NCI-H2081 treated with DMSO at 0.1 percent for 48 hours (cell line): ENCODE data around the gene PAGE2B.
A peak's percentile ranks its signal among the peaks of the same experiment; 100 is the strongest.
"Not testable (repeated sequence)": the region's sequence is repeated elsewhere in the genome, so short reads cannot be mapped to it uniquely, and the experiment has no call there.

Experiments
- DNase-seq: peaks from one replicate; lab custom pipeline; 2025; lab: John Stamatoyannopoulos, UW

The PAGE2B gene, protein sequence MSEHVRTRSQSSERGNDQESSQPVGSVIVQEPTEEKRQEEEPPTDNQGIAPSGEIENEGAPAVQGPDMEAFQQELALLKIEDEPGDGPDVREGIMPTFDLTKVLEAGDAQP

DNA sequence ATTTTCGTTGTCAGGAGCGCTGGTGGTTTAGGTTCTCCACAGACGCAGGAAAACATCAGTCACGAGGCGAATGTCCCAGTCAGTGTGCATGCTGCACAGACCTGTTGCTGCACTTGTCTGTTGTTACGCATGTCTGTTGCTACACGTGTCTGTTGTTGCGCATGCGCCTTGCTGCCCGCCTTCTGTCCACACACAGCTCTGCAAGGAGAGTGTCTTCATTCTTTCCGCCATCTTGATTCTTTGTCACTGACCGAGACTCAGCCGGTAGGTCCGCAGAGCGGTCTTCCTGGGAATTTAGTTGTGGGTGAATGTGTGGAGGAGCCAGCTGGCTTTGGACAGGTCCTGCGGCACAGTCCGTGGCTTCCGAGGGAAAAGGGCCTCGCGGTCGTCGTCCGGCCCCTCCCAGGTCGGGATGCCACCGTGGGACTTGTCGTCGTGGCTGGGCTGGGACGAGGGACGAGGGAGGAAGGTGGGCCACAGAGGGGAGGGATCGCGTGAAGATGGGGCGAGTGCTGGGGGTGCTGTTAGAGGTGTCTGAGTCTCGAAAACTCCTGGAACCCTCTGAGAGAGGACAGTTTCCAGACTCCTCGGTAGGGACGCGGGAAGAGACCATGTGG is at the start of gene PAGE2B:
Gene PAGE2B (plus strand): TSS at position 180 of the 617 bp plus-strand sequence. CDS start 1,012 bp downstream, outside the sequence.
- no peak for DNase-seq

DNA sequence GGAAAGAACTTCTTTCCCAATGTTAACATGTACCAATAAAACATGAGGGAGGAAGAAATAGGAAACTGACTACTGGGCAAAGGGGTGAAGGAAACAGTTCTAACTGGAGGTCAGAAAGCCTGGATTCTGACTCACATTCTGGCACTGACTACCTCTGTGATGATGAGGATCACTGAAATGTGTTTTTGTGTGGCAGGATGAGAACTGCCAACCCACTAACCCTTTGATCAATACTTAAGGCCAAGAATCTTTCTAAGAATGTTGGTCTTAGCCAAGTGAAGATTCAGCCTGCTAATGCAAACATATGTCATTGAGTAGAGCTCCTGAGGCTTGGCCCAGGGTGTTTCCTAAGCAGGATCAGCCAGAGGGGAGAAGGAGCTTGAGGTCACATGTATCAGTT is 48.7 kb upstream of the PAGE2B start:
- DNase-seq = no peak

- no peak for DNase-seq
These were observed 48.0 kb upstream of the PAGE2B start for GRCh38 chrX:55026840-55027239.

DNA sequence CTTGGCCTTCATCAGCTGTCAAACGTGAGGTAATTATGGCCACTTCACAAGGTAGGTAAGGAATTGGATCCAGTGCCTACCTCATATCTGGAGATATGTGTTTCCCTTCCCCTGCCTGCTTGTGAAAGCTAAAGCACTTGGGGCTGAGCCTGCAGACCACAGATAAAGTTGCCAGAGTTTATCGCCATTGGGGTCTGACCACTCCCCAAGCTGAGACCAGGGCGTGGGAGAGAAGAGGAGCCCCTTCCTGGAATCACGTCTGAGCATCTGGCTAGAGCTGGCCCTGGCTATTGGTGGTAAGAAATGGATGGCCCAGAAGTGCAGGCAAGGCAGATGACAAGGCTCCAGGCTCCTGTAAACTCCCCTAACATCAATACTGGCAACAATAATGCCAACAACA is 46.8 kb upstream of the PAGE2B start:
- DNase-seq = no peak

DNA sequence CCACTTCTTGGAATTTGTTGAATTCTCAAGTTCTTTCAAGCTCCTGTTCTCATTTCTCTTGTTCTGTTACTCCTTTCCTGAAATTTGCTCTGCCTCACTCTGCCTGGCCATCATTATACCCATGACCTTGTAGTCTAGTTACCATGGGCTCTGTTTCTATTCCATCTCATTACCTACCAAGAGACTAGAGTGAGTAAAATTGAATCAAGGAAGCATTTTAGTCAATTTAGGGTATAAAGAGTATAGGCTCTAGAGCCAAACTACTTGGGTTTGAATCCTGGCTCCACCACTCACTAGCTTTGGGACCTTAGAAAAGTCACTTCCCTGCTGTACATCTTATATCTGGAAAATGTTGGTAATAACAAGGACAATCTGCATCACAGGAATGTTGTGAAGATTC is 46.2 kb upstream of the PAGE2B start:
- no peak for DNase-seq

- DNase-seq = no peak
These were observed 45.5 kb upstream of the PAGE2B start for GRCh38 chrX:55029291-55029690.

GRCh38 chrX:55030271-55031205 is 44.3 kb upstream of the PAGE2B start, which contains the start of gene ALAS2:
Gene ALAS2, minus strand, starts transcription at chrX:55030977. Its CDS starts 4,977 bp downstream, at chrX:55026000.
- no peak for DNase-seq

DNA sequence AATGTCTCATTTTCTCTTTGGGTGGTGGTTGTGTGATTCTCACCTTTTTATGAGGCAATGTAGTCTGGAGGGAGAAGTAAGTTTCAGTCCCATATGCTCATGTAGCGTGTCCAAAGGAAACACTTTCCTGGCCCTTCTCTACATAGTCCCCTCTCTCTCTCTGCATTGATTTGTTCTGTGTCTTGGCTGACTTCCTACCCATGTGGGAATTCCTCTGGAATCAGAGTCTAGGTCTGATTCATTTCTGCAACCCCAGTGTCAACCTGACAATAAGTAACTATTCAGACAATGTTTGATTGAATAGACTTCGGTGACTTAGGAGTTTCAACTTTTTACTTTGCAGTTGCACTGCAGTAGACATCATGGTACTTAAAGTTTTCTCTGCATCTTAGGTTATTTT is 41.4 kb upstream of the PAGE2B start:
- no peak for DNase-seq

GRCh38 chrX:55039471-55039870 is 35.4 kb upstream of the PAGE2B start:
- no peak for DNase-seq

- no peak for DNase-seq
These were observed 33.3 kb upstream of the PAGE2B start for GRCh38 chrX:55041514-55041913.

DNA sequence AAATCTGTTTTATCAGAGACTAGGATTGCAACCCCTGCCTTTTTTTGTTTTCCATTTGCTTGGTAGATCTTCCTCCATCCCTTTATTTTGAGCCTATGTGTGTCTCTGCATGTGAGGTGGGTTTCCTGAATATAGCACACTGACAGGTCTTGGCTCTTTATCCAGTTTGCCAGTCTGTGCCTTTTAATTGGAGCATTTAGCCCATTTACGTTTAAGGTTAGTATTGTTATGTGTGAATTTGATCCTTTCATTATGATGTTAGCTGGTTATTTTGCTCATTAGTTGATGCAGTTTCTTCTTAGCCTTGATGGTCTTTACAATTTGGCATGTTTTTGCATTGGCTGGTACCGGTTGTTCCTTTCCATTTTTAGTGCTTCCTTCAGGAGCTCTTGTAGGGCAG is 24.2 kb upstream of the PAGE2B start:
- not testable (repeated sequence) for DNase-seq

DNA sequence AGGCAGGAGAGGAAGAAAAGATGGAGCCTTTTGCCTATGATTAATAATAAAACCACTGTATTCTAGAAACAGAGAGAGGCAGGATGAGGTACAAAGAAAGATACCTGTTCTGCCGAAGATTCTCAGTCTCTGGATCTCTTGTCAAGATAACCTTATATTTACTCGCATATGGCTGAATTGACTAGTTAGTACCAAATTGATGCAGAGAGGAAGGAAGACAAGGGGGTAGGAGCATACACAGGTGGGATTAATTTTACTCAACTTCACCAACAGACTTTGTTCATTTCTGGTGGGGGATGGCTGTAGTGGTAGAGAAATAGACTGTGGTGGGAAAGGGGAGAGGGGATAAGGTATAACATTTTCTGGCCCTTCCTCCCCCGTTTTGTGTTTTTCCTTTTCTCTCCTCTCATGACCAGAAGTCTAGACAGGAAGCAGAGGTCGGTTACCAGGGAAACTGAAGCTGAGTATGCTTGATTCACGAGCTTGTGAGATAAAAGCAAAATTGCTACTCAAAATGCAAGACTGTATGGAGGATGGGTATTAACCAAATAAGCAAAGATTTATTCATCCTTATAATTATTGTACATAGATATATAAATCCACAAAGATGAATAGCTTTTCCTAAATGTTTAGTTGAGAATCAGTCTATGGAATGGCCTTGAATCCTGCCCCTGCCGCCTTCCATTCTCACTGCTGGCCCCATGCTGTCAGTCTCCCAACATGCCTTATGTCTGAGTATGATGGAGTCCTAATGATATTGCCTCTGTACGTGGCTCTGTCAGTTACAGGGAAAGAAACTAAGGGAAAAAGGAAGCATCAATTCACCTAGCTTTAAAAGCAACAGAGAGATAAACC is 17.8 kb upstream of the PAGE2B start:
- no peak for DNase-seq

DNA sequence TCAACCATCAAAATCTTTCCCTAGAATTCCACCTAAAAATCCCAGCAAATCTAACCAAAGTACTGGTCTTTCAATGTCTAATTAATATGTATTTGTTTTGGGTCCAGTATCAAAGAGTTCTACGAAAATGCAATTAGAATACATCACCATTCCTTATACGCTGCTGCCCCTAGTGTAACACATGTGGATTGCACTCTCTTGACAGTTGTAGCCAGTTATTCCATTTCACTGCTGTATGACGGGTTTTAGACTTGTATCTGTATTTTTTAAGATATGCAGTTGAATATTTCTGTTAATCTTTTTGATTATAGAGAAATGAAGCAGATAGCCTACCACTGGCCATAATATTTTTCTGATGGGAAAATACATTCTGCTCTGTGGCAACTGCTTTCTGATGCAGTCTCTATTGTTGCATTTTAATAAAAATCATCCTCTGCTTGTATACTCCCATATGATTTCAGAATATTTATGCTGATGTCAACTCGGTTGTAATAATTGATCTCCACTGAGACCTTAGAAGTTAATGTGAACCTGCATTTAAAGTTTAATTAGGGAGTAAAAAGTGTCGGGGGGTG is 17.1 kb upstream of the PAGE2B start:
- peak; percentile 20 for DNase-seq

- DNase-seq = not testable (repeated sequence)
These were observed 7.7 kb upstream of the PAGE2B start for GRCh38 chrX:55067180-55067579.

DNA sequence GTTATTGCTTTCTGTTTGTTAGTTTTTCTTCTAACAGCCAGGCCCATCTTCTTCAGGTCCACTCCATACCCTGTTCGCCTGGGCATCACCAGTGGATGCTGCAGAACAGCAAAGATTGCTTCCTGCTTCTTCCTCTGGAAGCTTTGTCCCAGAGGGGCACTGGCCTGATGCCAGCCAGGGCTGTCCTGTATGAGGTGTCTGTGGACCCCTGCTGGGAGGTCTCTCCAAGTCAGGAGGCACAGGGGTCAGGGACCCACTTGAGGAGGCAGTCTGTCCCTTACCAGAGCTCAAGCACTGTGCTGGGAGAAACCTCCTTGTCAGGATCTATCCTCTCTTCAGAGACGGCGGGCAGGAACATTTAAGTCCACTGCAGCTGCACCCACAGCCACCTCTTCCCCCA is 2.5 kb upstream of the PAGE2B start:
- DNase-seq = no peak

GRCh38 chrX:55088795-55089489 is 14.1 kb downstream of the PAGE2B start, which contains the start of gene PAGE2:
Gene PAGE2, plus strand, starts transcription at chrX:55089018. Its CDS starts 1,003 bp downstream, at chrX:55090021.
- no peak for DNase-seq

DNA sequence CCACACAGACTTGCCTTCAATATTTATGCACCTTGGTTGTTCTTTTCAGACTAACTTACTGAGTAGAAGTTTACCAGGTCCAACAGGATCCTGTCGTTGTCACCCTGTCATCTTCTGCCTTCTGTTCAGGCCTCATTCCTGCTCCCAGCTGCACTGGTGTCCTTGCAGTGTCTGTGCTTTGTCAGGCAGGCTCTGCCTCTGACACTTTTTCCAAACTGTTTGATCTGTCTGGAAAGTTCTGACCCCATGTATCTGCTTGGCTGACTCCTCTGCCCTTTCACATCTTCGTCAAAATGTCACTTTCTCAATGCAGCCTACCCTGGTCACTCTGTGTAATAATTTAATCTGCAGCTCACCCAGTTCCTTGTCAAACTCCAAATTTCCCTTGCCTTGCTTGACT is 23.9 kb downstream of the PAGE2B start:
- no peak for DNase-seq

- DNase-seq = no peak
These were observed 24.3 kb downstream of the PAGE2B start for GRCh38 chrX:55099162-55099561.

GRCh38 chrX:55102754-55103153 is 27.9 kb downstream of the PAGE2B start:
- no peak for DNase-seq

- no peak for DNase-seq
These were observed 32.4 kb downstream of the PAGE2B start for GRCh38 chrX:55107262-55107661.

DNA sequence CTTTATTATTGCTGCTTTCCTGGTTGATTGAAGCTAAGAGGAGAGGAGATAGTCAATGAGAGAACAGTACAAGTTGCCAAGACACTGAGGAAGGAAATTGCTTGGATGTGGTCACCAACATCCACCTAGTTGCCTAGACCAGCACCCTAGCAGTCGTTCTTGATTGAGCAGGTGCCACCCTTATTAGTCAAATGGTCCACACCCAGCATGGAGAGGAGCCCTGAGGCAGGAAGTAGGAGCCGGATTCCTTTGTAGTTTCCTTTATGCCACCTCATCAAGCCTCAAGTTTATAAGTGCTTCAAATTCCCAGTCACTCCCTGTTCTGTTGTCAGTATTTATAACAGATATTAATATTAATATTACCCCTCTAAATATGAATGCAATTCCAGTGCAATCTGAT is 33.1 kb downstream of the PAGE2B start:
- no peak for DNase-seq
